ENCODE measurements around the gene FGF2.
"Not testable (repeated sequence)": the region's sequence is repeated elsewhere in the genome, so short reads cannot be mapped to it uniquely, and the experiment has no call there.

Gene FGF2

GRCh38 chr4:122847931-122848330 is 21.3 kb downstream of the FGF2 start:
- DNase-seq (ENCODE audit: low spot score): no peak

DNA sequence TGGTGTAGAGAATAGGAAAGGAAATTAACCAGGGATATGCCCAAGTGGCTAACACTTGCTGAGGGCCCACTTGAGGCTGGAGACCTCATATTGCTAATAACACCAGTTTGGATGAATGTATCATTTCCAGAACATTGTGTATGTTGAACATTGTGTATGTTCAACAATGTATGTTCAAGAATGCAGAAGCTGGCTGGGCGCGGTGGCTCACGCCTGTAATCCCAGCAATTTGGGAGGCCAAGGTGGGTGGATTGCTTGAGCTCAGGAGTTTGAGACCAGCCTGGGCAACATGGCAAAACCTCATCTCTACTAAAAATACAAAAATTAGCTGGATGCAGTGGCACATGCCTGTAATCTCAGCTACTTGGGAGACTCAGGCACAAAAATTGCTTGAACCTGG is 23.2 kb downstream of the FGF2 start:
- DNase-seq (ENCODE audit: low spot score): not testable (repeated sequence)

DNA sequence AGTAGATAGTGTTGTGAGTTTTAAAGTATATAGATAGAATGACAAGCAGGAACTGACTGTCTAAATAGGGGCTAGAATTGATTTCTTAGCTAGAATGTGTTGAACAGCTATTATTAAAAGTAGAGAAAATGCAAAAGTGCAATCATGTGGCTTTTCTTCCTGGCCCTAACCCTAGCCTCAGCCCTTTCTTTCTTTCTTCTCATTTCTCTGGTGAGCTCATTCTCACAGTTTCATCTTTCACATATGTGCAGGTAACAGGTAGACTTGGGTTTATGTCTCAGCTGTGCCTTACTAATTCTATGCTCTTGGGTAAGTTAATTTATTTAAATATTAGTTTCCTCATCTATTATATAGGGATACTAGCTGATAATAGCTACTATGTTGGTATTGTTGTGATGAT is 24.9 kb downstream of the FGF2 start:
- no peak for DNase-seq (ENCODE audit: low spot score)

- DNase-seq (ENCODE audit: low spot score): no peak
Observed at GRCh38 chr4:122854447-122855352, 28.1 kb downstream of the FGF2 start.

DNA sequence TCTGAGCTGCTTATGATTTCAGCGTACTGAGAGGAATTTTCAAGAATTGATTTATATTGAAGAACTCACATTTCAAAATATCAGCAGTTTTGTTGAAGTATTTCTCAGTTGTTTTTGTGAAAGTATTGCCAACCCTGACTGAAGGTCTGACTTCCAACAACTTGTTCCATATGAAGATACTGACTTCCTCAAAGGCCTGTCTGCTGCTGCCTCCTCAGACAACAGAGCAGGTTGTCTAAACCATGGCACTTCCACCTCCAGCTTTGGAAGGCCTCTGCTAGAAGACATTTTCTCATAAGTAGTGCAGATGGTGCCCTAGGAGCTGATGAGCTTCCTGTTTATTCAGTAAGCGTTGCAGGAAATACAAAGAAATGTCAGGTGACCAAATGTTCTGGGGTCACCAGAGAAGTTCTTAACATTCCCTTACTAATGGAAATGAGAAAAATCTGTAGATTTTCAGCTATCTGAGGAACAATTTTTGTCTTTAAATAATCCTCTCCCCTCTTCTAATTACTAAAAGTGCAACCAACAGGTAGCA is 28.8 kb downstream of the FGF2 start:
- DNase-seq (ENCODE audit: low spot score): no peak

GRCh38 chr4:122857160-122857559 is 30.5 kb downstream of the FGF2 start:
- no peak for DNase-seq (ENCODE audit: low spot score)

DNA sequence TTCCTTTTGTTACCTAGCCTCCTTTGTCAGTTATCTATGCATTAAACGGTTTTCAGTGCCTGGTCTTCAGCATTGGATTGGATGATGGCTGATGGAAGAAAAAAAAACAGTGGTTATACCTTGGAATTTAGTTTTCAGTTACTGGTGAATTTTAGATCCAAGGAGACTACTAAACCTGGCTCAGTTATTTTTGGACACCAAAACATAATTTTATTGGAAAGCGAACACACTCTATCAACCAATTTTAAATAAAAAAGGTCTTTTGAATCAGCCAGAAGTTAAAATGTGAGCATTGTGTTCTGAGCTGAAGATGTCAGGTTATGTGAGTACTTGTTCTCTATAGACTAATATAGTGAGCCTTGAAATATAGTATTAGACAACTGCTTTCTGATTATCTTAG is 32.1 kb downstream of the FGF2 start:
- no peak for DNase-seq (ENCODE audit: low spot score)

GRCh38 chr4:122861172-122861943 is 34.7 kb downstream of the FGF2 start:
- DNase-seq (ENCODE audit: low spot score): no peak

DNA sequence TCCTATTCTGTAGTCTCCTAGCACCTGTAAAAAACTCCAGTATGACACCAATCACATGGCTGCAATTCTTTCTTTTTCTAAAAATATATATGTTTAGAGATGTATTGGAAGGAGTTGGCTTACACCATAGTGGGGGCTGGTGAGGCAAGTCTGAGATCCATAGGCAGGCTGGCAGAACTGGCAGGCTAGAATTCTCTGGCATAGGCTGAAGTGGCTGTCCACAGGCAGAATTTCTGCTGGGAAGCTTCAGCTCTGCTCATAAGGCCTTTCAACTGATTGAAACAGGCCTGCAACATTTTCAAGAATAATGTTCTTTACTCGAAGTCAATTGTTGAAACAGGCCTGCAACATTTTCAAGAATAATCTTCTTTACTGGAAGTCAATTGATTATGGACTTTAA is 37.0 kb downstream of the FGF2 start:
- no peak for DNase-seq (ENCODE audit: low spot score)

DNA sequence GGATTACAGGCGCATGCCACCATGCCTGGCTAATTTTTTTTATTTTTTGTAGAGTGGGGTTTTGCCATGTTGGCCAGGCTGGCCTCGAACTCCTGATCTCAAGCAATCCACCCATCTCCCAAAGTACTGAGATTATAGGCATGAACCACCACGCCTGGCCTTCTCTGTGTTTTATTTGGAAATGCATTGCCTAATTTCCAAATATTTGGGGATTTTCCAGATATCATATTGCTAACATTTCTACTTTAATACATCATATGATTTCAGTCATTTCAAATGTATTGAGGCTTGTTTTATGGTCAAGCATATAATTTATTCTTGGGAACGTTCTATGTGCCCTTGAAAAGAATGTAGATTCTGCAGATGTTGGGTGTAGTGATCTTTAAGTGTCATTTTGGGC is 38.8 kb downstream of the FGF2 start:
- DNase-seq (ENCODE audit: low spot score): no peak

GRCh38 chr4:122868235-122868634 is 41.6 kb downstream of the FGF2 start:
- not testable (repeated sequence) for DNase-seq (ENCODE audit: low spot score)

GRCh38 chr4:122873146-122873545 is 46.5 kb downstream of the FGF2 start:
- DNase-seq (ENCODE audit: low spot score): no peak

- DNase-seq (ENCODE audit: low spot score): no peak
Observed at GRCh38 chr4:122873821-122874593, 47.4 kb downstream of the FGF2 start.

GRCh38 chr4:122875949-122876348 is 49.3 kb downstream of the FGF2 start:
- no peak for DNase-seq (ENCODE audit: low spot score)

DNA sequence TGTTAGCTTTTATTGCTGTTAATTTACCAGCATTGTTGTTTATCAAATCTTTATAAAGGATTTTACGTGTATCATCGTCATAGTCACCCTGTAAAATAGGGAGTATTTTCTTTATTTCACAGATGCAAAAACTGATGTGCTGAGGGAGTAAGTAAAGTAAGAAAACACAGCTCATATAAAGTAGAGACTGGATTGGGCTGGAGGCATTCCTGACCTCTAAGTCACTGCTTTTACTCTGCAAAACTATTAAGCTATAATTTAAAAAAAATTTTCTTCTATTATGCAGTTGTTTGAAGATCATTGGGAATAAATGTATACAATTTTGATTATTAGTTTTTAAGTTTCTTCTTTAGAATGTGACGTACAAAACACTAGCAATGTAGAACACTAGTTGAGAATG is 49.8 kb downstream of the FGF2 start:
- DNase-seq (ENCODE audit: low spot score): no peak

GRCh38 chr4:122879001-122879400 is 52.4 kb downstream of the FGF2 start:
- DNase-seq (ENCODE audit: low spot score): no peak

- DNase-seq (ENCODE audit: low spot score): no peak
Observed at GRCh38 chr4:122882857-122883735, 56.5 kb downstream of the FGF2 start.

- DNase-seq (ENCODE audit: low spot score): no peak
Observed at GRCh38 chr4:122884499-122884898, 57.9 kb downstream of the FGF2 start.

DNA sequence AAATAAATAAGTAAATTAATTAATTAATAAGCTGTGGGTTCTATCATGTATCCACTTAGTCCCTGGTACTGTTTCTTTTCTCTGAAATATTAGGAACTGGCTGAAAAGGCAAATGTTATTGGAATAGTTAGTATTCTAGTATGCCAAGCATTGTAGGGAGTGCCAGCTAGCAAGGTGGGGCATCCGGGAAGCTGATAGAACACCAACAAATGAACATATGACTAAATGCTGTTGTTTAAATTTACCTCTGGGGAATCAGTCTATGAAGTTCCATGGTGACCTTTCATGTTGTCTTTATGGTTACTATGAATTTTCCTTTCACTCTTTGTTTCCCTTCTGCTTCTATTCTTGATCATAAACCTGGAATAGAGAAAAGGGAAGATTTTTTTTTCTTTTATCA is 63.1 kb downstream of the FGF2 start:
- no peak for DNase-seq (ENCODE audit: low spot score)

- no peak for DNase-seq (ENCODE audit: low spot score)
Observed at GRCh38 chr4:122890147-122890795, 63.6 kb downstream of the FGF2 start.

GRCh38 chr4:122894827-122895226 is 68.2 kb downstream of the FGF2 start:
- DNase-seq (ENCODE audit: low spot score): no peak

Data from NAMALWA (cell line).